ENCODE data around the gene GNGT1.

- no peak for TF ChIP-seq CTCF (IDR thresholded peaks at IDR 0.05)
- no peak for TF ChIP-seq ZFX (IDR thresholded peaks at IDR 0.05; ENCODE audit: borderline replicate concordance)
Observed at GRCh38 chr7:93860261-93860660, 46.1 kb upstream of the GNGT1 start.

Measured in 22Rv1 (cell line).